ENCODE data around the gene TMPRSS11A.

DNA sequence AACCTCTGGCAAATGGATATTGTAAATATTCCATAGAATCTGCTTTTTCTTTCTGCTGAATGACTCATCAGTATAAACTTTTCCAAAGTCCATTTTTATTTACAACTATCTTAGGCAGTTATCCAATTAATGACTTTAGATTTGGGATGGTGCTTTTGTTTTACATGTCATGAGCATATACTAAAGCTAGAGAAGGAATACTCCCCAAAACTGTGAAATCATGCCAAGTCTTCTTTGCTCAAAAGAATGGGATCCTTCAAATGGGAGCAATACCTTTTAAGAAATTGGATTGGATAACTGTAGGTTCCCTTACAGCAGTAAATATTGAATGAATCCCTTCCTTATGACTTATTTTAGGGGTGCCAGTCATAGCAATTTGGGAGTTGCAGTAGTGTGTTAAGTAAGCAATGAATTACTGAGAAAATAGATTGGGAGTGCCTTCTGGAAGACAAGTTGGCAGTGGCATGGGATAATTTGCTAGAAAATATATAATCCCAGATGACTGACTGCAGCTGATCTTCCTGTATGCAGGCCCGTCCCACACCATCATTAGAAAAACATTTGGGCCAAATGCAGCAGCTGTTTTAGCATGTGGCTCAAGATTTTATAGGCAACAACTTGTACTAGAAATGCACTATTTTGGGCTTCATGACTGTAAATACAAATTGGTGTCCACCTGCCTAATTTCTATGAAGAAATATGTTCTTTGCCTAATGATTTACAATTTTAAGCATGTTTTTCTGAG, 82.3 kb downstream of the TMPRSS11A start:
- TF ChIP-seq CTCF (IDR thresholded peaks at IDR 0.05) (no peak), POLR2A (IDR thresholded peaks at IDR 0.05) (no peak)

Data from adrenal gland (tissue), 5 donors.